Mesenchymal stem cell (in vitro differentiated cells and primary cell): ENCODE results near the gene MAPK1.
"Not testable (repeated sequence)": the region's sequence is repeated elsewhere in the genome, so short reads cannot be mapped to it uniquely, and the experiment has no call there.

Source experiments
- DNase-seq: peaks from one replicate; pipeline ENCODE4 v3.0.0-alpha.2; 2013
- H2AFZ ChIP-seq: one replicate; pipeline ENCODE4 v1.6.1; 2013; ENCODE audit warnings: low read depth, mild to moderate bottlenecking, control low read depth, inconsistent platforms, low read length, moderate library complexity
- H2AK5ac ChIP-seq: 2 replicates; pipeline ENCODE4 v1.6.1; 2013; ENCODE audit warnings: low read length, moderate library complexity, mild to moderate bottlenecking, inconsistent platforms; ENCODE audit not compliant: severe bottlenecking
- H2BK120ac ChIP-seq: one replicate; pipeline ENCODE4 v1.6.1; 2013; ENCODE audit warnings: low read depth, mild to moderate bottlenecking, inconsistent platforms, low read length, moderate library complexity
- H2BK12ac ChIP-seq, 2 experiments: one replicate each; pipeline ENCODE4 v1.6.1; 2013; ENCODE audit warnings: inconsistent platforms in 2 of 2, low read length in 2 of 2, mild to moderate bottlenecking in 2 of 2, moderate library complexity in 2 of 2, control low read depth in 1 of 2
- H2BK15ac ChIP-seq: one replicate; pipeline ENCODE4 v1.6.1; 2013; ENCODE audit warnings: mild to moderate bottlenecking, low read depth, inconsistent platforms; ENCODE audit not compliant: poor library complexity, severe bottlenecking
- H2BK5ac ChIP-seq: 2 replicates; pipeline ENCODE4 v1.6.1; 2013; ENCODE audit warnings: low read depth, mild to moderate bottlenecking, low read length, control low read depth, inconsistent platforms; ENCODE audit not compliant: poor library complexity, severe bottlenecking
- H3K14ac ChIP-seq, 2 experiments: one replicate each; pipeline ENCODE4 v1.6.1; 2013; ENCODE audit warnings: inconsistent platforms in 2 of 2, low read length in 2 of 2, control low read depth in 1 of 2, mild to moderate bottlenecking in 1 of 2, moderate library complexity in 1 of 2
- H3K18ac ChIP-seq, 2 experiments: one replicate each; pipeline ENCODE4 v1.6.1; 2013; ENCODE audit warnings: inconsistent platforms in 2 of 2, low read length in 2 of 2, control low read depth in 1 of 2, low read depth in 1 of 2, mild to moderate bottlenecking in 1 of 2
- H3K23ac ChIP-seq, 2 experiments: one replicate each; pipeline ENCODE4 v1.6.1; 2013; ENCODE audit warnings: inconsistent platforms in 2 of 2, low read length in 2 of 2, mild to moderate bottlenecking in 2 of 2, moderate library complexity in 2 of 2, control low read depth in 1 of 2
- H3K27ac ChIP-seq: 2 replicates; pipeline ENCODE4 v1.5.1; 2013; ENCODE audit warnings: mild to moderate bottlenecking, moderate library complexity, low read length, control low read depth, inconsistent platforms; ENCODE audit not compliant: poor library complexity, severe bottlenecking
- H3K27me3 ChIP-seq, 2 experiments: 2 replicates each; pipeline versions ENCODE4 v1.6.1 to v1.7.0; 2013; ENCODE audit warnings: low read length in 2 of 2, mild to moderate bottlenecking in 2 of 2, moderate library complexity in 2 of 2, control low read depth in 1 of 2, inconsistent platforms in 1 of 2; ENCODE audit not compliant: control insufficient read depth in 1 of 2, insufficient read depth in 1 of 2
- H3K36me3 ChIP-seq, 2 experiments: 2 replicates each; pipeline versions ENCODE4 v1.6.1 to v1.7.0; 2013; ENCODE audit warnings: low read length in 2 of 2, control low read depth in 1 of 2, inconsistent platforms in 1 of 2, low read depth in 1 of 2, mild to moderate bottlenecking in 1 of 2; ENCODE audit not compliant: insufficient read depth in 2 of 2, control insufficient read depth in 1 of 2
- H3K4ac ChIP-seq, 2 experiments: one replicate each; pipeline ENCODE4 v1.6.1; 2013; ENCODE audit warnings: inconsistent platforms in 2 of 2, low read length in 2 of 2, mild to moderate bottlenecking in 2 of 2, moderate library complexity in 2 of 2, control low read depth in 1 of 2, low read depth in 1 of 2
- H3K4me1 ChIP-seq: 2 replicates; pipeline ENCODE4 v1.6.1; 2013; ENCODE audit warnings: low read depth, low read length, control low read depth; ENCODE audit not compliant: control insufficient read depth, insufficient read depth
- H3K4me2 ChIP-seq: 2 replicates; pipeline ENCODE4 v1.6.1; 2013; ENCODE audit warnings: low read length, mild to moderate bottlenecking, inconsistent platforms; ENCODE audit not compliant: poor library complexity, severe bottlenecking
- H3K4me3 ChIP-seq, 2 experiments: 2 replicates each; pipeline versions ENCODE4 v1.5.1 to v1.7.0; 2013; ENCODE audit warnings: low read length in 2 of 2, mild to moderate bottlenecking in 2 of 2, control low read depth in 1 of 2, low read depth in 1 of 2; ENCODE audit not compliant: insufficient read depth in 1 of 2
- H3K79me1 ChIP-seq: replicated peaks from 2 replicates; pipeline ENCODE4 v1.6.1; 2013; ENCODE audit warnings: mild to moderate bottlenecking, control low read depth, low read length, inconsistent platforms; ENCODE audit not compliant: poor library complexity, severe bottlenecking
- H3K9ac ChIP-seq: 2 replicates; pipeline ENCODE4 v1.7.0; 2013; ENCODE audit warnings: mild to moderate bottlenecking, low read length, moderate library complexity
- H3K9me3 ChIP-seq: 2 replicates; pipeline ENCODE4 v1.7.0; 2013; ENCODE audit warnings: mild to moderate bottlenecking, low read length; ENCODE audit not compliant: control insufficient read depth
- H4K8ac ChIP-seq: one replicate; pipeline ENCODE4 v1.6.1; 2013; ENCODE audit warnings: inconsistent platforms, mild to moderate bottlenecking, low read length, moderate library complexity
- H4K91ac ChIP-seq: one replicate; pipeline ENCODE4 v1.6.1; 2013; ENCODE audit warnings: mild to moderate bottlenecking, low read length, inconsistent platforms
- WGBS: methylation state at CpG from one replicate; pipeline ENCODE4 v1.1.7; 2013; ENCODE audit warnings: mixed read lengths; 5-methylcytosine and 5-hydroxymethylcytosine counted together

MAPK1 gene

DNA sequence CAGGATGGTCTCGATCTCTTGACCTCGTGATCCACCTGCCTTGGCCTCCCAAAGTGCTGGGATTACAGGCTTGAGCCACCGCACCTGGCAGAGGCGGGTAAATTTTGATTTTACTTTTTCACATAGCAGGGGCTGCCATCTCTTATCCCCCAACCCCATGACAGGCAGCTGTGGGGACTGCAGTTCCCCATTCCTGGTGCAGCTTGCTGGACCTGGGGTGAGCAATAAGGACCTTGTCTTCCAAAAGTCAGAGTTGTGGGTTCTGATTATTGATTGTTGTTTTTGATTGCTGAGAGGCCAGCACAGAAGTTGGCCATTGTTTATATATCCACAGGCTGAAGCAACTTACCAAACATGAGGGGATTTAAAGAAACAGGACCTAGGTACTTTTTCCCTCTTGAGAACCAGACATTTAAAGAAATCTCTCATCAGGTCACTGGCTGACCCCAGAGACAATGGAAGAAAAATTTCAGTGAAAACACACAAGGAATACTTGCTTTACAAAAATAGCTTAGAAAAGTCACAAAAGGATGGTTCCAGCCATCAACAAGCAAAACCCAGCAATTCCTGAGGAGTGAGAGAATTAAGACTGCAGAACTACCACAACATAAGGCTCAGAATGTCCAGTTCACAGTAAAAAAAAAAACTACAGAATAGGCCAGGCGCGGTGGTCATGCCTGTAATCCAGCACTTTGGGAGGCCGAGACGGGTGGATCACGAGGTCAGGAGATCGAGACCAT is 22.0 kb upstream of the MAPK1 start:
- Histone ChIP-seq H3K79me1 (no peaks in the 10 kb centered on the region), H3K4ac (no peak overlapping the region), H2BK15ac (no peak overlapping the region), H3K9me3 (no peaks in the 10 kb centered on the region), H4K91ac (no peak overlapping the region), H3K4me3 (no peak overlapping the region), H3K18ac (no peak overlapping the region), H2BK120ac (no peak overlapping the region), H4K8ac (no peak overlapping the region), H3K23ac (no peak overlapping the region), H3K27ac (no peak overlapping the region), H3K9ac (no peak overlapping the region), H2BK5ac (no peak overlapping the region), H3K4me1 (no peaks in the 10 kb centered on the region), H3K4me2 (no peak overlapping the region), H3K27me3 (no peaks in the 10 kb centered on the region), H2BK12ac (no peak overlapping the region), H2AFZ (no peak overlapping the region), H3K36me3 (no peaks in the 10 kb centered on the region), H2AK5ac (no peak overlapping the region), H3K14ac (no peak overlapping the region)
- 92% methylated on average over 10 of the region's 10 CpGs for WGBS
- no peak for DNase-seq

DNA sequence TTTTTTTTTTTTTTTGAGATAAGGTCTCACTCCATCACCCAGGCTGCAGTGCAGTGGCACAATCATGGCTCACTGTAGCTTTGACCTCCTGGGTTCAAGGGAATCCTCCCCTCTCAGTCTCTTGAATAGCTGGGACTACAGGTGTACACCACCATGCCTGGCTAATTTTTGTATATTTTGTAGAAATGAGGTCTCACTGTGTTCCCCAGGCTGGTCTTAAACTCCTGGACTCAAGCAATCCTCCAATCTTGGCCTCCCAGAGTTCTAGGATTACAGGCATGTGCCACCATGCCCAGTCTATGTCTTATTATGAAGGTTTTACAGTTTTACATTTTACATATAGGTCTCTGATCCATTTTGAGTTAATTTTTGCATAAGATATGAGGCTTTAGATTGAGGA is 20.4 kb upstream of the MAPK1 start:
- no peak overlapping the region for H2BK5ac ChIP-seq
- H3K4me3 ChIP-seq = no peak overlapping the region
- no peak overlapping the region for H2AK5ac ChIP-seq

DNA sequence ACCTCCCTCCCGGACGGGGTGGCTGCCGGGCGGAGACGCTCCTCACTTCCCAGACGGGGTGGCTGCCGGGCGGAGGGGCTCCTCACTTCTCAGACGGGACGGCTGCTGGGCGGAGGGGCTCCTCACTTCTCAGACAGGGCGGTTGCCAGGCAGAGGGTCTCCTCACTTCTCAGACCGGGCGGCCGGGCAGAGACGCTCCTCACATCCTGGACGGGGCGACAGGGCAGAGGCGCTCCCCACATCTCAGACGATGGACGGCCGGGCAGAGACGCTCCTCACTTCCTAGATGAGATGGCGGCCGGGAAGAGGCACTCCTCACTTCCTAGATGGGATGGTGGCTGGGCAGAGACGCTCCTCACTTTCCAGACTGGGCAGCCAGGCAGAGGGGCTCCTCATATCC is 16.5 kb upstream of the MAPK1 start:
- not testable (repeated sequence) for DNase-seq, H2BK5ac ChIP-seq, H3K27ac ChIP-seq, H3K4ac ChIP-seq, H3K23ac ChIP-seq, H3K79me1 ChIP-seq, H3K9ac ChIP-seq, H3K27me3 ChIP-seq, H4K8ac ChIP-seq, H2AFZ ChIP-seq, H2BK120ac ChIP-seq, H3K4me2 ChIP-seq, H3K4me1 ChIP-seq, H3K9me3 ChIP-seq, H3K14ac ChIP-seq, H2BK12ac ChIP-seq, H4K91ac ChIP-seq, H3K36me3 ChIP-seq, H3K4me3 ChIP-seq, H2BK15ac ChIP-seq, H2AK5ac ChIP-seq, H3K18ac ChIP-seq
- 98% methylated on average over 16 of the region's 26 CpGs for WGBS

More for the DNA sequence above, 20.4 kb upstream of the MAPK1 start:
- H3K4me1 ChIP-seq = no peaks in the 10 kb centered on the region
- no peaks in the 10 kb centered on the region for H3K36me3 ChIP-seq
- H3K27ac ChIP-seq = no peak overlapping the region
- no peak overlapping the region for H3K9ac ChIP-seq
- H2BK15ac ChIP-seq = no peak overlapping the region
- H3K9me3 ChIP-seq = no peaks in the 10 kb centered on the region
- no peaks in the 10 kb centered on the region for H3K79me1 ChIP-seq
- no peak overlapping the region for H4K8ac ChIP-seq
- DNase-seq = no peak
- H2AFZ ChIP-seq = no peak overlapping the region
- no peak overlapping the region for H3K4ac ChIP-seq
- no peak overlapping the region for H3K18ac ChIP-seq
- no peak overlapping the region for H3K4me2 ChIP-seq
- no peak overlapping the region for H2BK12ac ChIP-seq
- H4K91ac ChIP-seq = no peak overlapping the region
- no peak overlapping the region for H3K23ac ChIP-seq
- no peak overlapping the region for H2BK120ac ChIP-seq
- no peaks in the 10 kb centered on the region for H3K27me3 ChIP-seq
- no peak overlapping the region for H3K14ac ChIP-seq

DNA sequence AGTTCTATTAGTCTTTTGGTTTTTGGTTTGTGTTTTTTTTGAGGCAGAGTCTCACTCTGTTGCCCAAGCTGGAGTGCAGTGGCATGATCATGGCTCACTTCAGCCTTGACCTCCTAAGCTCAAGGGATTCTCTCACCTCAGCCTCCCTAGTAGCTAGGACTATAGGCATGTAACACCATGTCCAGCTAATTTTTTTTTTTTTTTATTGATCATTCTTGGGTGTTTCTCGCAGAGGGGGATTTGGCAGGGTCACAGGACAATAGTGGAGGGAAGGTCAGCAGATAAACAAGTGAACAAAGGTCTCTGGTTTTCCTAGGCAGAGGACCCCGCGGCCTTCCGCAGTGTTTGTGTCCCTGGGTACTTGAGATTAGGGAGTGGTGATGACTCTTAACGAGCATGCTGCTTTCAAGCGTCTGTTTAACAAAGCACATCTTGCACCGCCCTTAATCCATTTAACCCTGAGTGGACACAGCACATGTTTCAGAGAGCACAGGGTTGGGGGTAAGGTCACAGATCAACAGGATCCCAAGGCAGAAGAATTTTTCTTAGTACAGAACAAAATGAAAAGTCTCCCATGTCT is 15.4 kb upstream of the MAPK1 start:
- not testable (repeated sequence) for H4K8ac ChIP-seq, H3K27ac ChIP-seq, H2AK5ac ChIP-seq, H3K4ac ChIP-seq, H3K18ac ChIP-seq, H3K14ac ChIP-seq, H2BK12ac ChIP-seq, H3K4me1 ChIP-seq, H2BK5ac ChIP-seq, DNase-seq, H3K9me3 ChIP-seq, H3K27me3 ChIP-seq, H2BK120ac ChIP-seq, H3K9ac ChIP-seq, H3K79me1 ChIP-seq, H2BK15ac ChIP-seq, H3K4me2 ChIP-seq, H3K36me3 ChIP-seq, H4K91ac ChIP-seq, H3K23ac ChIP-seq, H3K4me3 ChIP-seq, H2AFZ ChIP-seq
- no CpG with 5 or more reads among the region's 7 CpGs for WGBS
